Measurements from ENCODE around the gene PADI4. TPM values are rescaled to one million over a fixed set of nuclear protein-coding genes. Genes with fewer than 3 reads are reported as not detected.

The PADI4 gene, protein sequence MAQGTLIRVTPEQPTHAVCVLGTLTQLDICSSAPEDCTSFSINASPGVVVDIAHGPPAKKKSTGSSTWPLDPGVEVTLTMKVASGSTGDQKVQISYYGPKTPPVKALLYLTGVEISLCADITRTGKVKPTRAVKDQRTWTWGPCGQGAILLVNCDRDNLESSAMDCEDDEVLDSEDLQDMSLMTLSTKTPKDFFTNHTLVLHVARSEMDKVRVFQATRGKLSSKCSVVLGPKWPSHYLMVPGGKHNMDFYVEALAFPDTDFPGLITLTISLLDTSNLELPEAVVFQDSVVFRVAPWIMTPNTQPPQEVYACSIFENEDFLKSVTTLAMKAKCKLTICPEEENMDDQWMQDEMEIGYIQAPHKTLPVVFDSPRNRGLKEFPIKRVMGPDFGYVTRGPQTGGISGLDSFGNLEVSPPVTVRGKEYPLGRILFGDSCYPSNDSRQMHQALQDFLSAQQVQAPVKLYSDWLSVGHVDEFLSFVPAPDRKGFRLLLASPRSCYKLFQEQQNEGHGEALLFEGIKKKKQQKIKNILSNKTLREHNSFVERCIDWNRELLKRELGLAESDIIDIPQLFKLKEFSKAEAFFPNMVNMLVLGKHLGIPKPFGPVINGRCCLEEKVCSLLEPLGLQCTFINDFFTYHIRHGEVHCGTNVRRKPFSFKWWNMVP
- total RNA-seq: under 1 TPM; 0.12 to 0.24 TPM

DNA sequence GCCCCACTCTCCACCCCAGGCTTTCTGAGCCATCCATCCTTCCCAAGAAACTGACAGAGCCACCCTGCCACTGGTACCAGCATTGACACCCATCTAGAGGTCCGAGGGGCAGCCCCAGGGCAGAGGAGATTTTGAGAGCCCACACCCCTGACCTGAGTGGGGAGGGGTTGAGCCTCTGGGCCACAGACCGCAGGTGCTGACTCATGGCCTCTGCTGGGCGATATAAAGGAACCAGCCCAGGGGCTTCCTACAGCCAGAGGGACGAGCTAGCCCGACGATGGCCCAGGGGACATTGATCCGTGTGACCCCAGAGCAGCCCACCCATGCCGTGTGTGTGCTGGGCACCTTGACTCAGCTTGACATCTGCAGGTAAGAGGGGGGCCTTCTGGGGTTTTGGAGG, at the start of gene PADI4:
TSS of gene PADI4 (plus strand) at position 252 of the 400 bp plus-strand sequence. CDS start at position 278, 26 bp downstream.
- peaks cover 21% of the 10 kb centered on the region for H3K27me3 Mint-ChIP-seq
- H3K4me1 Mint-ChIP-seq (ENCODE audit: low read depth): peaks cover 4% of the 10 kb centered on the region
- H3K27ac Mint-ChIP-seq: no peak within 1 kb of the TSS
- H3K36me3 Mint-ChIP-seq: no peaks in the 10 kb centered on the region
- H3K4me3 Mint-ChIP-seq: no peak within 1 kb of the TSS
- ChIA-PET CTCF (no interaction called here), POLR2A (no interaction called here)
- intact Hi-C loops (cut with micrococcal nuclease): no loop called here
- H3K9me3 Mint-ChIP-seq: peaks cover under 1% of the 10 kb centered on the region
- DNase-seq: no peak

DNA sequence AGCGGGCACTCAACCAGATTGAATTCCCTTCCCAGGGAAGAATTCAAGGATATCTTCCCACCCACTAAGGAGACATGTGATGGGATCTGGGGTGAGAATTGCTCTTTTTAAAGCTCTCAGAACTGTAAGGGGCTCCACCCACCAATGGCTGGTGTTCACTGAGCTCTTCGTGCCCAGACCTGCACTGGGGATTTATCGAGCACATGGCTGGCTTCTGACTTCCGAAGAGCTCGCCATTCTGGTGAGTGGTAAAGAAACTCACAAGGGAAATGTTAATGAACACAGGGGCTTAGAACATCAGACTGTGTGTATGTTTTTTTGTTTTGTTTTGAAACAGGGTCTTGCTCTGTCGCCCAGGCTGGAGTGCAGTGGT, 49.3 kb upstream of the PADI4 start:
- Mint-ChIP-seq H3K4me1 (ENCODE audit: low read depth) (no peaks in the 10 kb centered on the region), H3K4me3 (no peak overlapping the region)

DNA sequence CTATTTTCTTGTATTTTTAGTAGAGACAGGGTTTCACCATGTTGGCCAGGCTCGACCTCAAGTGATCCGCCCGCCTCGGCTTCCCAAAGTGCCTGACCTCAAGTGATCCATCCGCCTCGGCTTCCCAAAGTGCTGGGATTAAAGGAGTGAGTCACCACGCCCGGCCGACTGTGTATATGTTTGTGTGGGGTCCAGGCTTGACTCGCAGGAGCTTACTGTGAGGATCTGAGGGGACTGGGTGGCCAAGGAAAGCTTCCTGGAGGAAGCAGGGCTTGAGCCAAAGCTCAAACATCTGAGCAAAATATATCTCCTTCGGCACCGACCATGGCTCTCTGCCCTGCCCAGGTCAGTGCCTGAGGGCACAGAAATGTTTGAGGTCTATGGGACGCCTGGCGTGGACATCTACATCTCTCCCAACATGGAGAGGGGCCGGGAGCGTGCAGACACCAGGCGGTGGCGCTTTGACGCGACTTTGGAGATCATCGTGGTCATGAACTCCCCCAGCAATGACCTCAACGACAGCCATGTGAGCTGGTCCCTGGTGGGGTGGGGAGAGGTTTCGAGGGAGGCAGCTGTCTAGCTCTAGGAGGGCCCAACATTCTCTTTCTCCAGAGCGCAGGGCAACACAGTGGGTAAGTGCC, 48.6 kb upstream of the PADI4 start:
- intact Hi-C loops (cut with micrococcal nuclease): no loop called here
- POLR2A ChIA-PET: no interaction called here

More for the DNA sequence above, 49.3 kb upstream of the PADI4 start:
- DNase-seq: no peak
- POLR2A ChIA-PET: no interaction called here
- CTCF ChIA-PET: interaction anchor here (1.0 kb wide), 1 partner anchor 14 kb away, joined by 4 read pairs; no protein-coding TSS in a partner anchor
- H3K9me3 Mint-ChIP-seq: no peaks in the 10 kb centered on the region
- H3K27ac Mint-ChIP-seq: no peak overlapping the region
- intact Hi-C loops (cut with micrococcal nuclease): no loop called here
- H3K27me3 Mint-ChIP-seq: peaks cover 6% of the 10 kb centered on the region
- H3K36me3 Mint-ChIP-seq: no peaks in the 10 kb centered on the region

DNA sequence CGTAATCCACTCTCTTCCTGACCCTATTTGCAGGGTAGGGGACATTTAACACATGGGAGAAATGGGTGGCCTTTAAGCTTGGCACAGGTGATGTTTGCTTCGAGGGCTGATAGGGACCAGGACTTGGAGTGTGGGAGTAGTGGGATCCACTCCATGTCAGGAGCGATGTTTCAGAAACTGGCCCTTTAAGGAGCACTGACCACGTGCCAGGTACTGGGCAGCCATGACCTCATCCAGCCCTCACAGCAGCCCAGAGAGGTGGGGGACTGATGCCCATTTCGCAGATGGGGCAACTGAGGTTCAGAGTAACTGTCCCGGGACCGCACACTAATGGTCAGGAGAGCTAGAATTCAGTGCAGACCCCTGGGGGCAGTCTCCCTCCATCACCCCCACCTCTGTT, 47.7 kb upstream of the PADI4 start:
- DNase-seq: no peak
- POLR2A ChIA-PET: no interaction called here
- H3K27me3 Mint-ChIP-seq: peaks cover 6% of the 10 kb centered on the region
- H3K36me3 Mint-ChIP-seq: no peaks in the 10 kb centered on the region
- H3K9me3 Mint-ChIP-seq: no peaks in the 10 kb centered on the region
- intact Hi-C loops (cut with micrococcal nuclease): no loop called here
- H3K4me3 Mint-ChIP-seq: no peak overlapping the region
- no peak overlapping the region for H3K27ac Mint-ChIP-seq
- H3K4me1 Mint-ChIP-seq (ENCODE audit: low read depth): no peaks in the 10 kb centered on the region
- CTCF ChIA-PET: interaction anchor here (0.6 kb wide), 1 partner anchor 1970 kb away, joined by 3 read pairs; no protein-coding TSS in a partner anchor

More for the DNA sequence above, 48.6 kb upstream of the PADI4 start:
- no peak for DNase-seq
- Mint-ChIP-seq H3K36me3 (no peaks in the 10 kb centered on the region), H3K27me3 (peaks cover 6% of the 10 kb centered on the region), H3K9me3 (no peaks in the 10 kb centered on the region), H3K4me1 (ENCODE audit: low read depth) (no peaks in the 10 kb centered on the region), H3K27ac (no peak overlapping the region), H3K4me3 (no peak overlapping the region)
- CTCF ChIA-PET: interaction anchor here (0.6 to 1.0 kb wide), 2 partner anchors 13 to 1969 kb away, joined by 3 to 4 read pairs; no protein-coding TSS in a partner anchor

DNA sequence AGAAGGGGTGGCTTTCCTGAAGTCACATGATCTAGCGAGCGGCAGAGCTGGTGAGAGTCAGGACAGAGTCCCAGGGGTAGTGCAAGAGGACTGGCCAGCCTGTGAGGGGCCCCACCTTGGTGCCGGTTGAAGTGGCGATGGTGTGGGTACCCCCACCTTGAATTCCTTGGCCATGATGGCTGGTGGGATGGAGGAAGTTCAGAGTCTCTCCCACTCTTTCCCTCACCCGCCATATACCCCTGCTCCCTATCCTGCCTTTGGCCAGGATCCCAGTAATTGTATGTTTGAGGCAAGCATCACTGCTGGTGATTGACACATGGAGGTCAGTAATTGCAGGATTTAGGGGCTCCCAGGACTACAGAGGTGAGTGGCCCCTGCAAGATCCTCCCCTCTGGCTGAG, 47.3 kb upstream of the PADI4 start:
- ChIA-PET POLR2A (no interaction called here), CTCF (no interaction called here)
- Mint-ChIP-seq H3K4me3 (no peak overlapping the region), H3K27ac (no peak overlapping the region), H3K9me3 (no peaks in the 10 kb centered on the region), H3K27me3 (peaks cover 3% of the 10 kb centered on the region), H3K36me3 (no peaks in the 10 kb centered on the region), H3K4me1 (ENCODE audit: low read depth) (no peaks in the 10 kb centered on the region)
- intact Hi-C loops (cut with micrococcal nuclease): no loop called here
- no peak for DNase-seq

DNA sequence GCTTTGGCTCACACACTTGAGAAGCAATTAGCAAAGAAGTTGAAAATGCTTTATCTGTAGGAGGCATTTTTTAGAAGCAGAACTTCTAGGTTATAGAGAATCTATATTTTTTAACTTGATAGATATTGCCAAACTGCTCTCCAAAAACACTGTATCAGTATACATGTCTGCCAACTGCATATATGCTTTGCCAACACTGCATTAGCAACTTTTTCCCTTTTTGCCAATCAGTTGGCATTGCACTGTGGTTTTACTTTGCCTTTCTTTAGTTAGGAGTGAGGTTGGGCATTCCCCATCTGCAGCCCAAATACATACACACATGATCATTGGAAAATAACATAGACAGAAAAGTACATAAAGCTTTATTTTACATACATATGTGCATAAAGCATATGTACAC, 44.1 kb upstream of the PADI4 start:
- ChIA-PET POLR2A (no interaction called here), CTCF (no interaction called here)
- intact Hi-C loops (cut with micrococcal nuclease): no loop called here
- H3K4me3 Mint-ChIP-seq: no peak overlapping the region
- DNase-seq: no peak
- no peak overlapping the region for H3K27ac Mint-ChIP-seq
- no peaks in the 10 kb centered on the region for H3K4me1 Mint-ChIP-seq (ENCODE audit: low read depth)
- no peaks in the 10 kb centered on the region for H3K9me3 Mint-ChIP-seq
- no peaks in the 10 kb centered on the region for H3K27me3 Mint-ChIP-seq
- no peaks in the 10 kb centered on the region for H3K36me3 Mint-ChIP-seq

DNA sequence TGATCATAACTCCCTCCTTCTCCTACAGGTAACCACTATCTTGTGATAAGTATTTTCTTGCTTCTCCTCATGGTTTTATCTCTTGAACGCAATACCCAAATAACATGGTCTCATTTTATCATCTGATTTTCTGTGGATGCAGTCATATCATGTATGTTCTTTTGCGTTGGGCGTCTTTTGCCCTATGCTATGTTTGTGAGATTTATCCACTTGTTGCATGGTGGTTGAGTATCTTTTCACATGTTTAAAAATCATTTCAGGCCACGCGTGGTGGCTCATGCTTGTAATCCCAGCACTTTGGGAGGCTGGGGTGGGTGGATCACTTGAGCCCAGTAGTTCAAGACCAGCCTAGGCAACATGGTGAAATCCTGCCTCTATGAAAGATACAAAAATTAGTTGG, 43.5 kb upstream of the PADI4 start:
- Mint-ChIP-seq H3K4me3 (no peak overlapping the region), H3K27me3 (no peaks in the 10 kb centered on the region), H3K9me3 (no peaks in the 10 kb centered on the region), H3K4me1 (ENCODE audit: low read depth) (no peaks in the 10 kb centered on the region), H3K27ac (no peak overlapping the region), H3K36me3 (no peaks in the 10 kb centered on the region)
- intact Hi-C loops (cut with micrococcal nuclease): no loop called here
- DNase-seq: no peak
- POLR2A ChIA-PET: no interaction called here
- CTCF ChIA-PET: no interaction called here

DNA sequence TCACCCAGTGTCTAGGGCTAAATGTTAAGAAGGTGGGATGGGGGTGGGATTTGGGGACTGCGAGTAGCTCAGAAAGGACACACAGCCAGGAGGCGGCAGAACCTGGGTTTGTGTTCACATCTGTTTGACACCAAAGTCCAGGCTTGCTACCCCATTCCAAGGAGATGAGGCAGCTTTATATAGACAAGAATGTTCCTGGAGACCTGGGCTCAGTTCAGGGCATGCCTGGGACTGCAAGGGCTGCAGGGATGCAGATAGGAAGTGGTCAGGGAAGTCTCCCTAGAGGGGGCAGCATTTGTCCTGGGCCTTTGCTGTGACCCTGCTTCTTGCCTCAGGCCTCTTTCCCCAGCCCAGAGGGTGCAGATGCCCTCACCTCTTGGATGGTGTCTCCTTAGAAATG, 42.8 kb upstream of the PADI4 start:
- no peaks in the 10 kb centered on the region for H3K9me3 Mint-ChIP-seq
- DNase-seq: no peak
- no peaks in the 10 kb centered on the region for H3K36me3 Mint-ChIP-seq
- CTCF ChIA-PET: no interaction called here
- POLR2A ChIA-PET: no interaction called here
- no peaks in the 10 kb centered on the region for H3K4me1 Mint-ChIP-seq (ENCODE audit: low read depth)
- H3K27me3 Mint-ChIP-seq: no peaks in the 10 kb centered on the region
- H3K27ac Mint-ChIP-seq: no peak overlapping the region
- no peak overlapping the region for H3K4me3 Mint-ChIP-seq
- intact Hi-C loops (cut with micrococcal nuclease): no loop called here

DNA sequence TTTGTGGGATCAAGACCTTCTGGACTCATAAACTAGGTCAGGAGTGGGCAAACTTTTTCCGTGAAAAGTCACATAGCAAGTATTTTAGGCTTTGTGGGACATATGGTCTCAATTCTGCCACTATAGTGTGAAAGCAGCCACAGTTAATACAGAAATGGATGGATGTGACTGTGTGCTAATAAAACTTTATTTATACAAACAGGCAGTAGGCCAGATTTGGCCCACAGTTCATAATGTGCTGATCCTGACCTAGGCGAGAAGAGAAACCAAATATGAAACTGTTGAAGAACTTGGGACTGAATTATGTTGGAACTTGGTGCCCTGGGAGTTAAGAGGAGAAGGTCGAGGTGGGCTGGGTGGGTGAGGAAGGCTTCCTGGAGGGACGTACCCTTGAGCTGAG, 42.0 kb upstream of the PADI4 start:
- Mint-ChIP-seq H3K4me1 (ENCODE audit: low read depth) (no peaks in the 10 kb centered on the region), H3K27me3 (no peaks in the 10 kb centered on the region), H3K4me3 (no peak overlapping the region), H3K36me3 (no peaks in the 10 kb centered on the region), H3K27ac (no peak overlapping the region), H3K9me3 (no peaks in the 10 kb centered on the region)
- ChIA-PET POLR2A (no interaction called here), CTCF (no interaction called here)
- intact Hi-C loops (cut with micrococcal nuclease): no loop called here
- DNase-seq: no peak

DNA sequence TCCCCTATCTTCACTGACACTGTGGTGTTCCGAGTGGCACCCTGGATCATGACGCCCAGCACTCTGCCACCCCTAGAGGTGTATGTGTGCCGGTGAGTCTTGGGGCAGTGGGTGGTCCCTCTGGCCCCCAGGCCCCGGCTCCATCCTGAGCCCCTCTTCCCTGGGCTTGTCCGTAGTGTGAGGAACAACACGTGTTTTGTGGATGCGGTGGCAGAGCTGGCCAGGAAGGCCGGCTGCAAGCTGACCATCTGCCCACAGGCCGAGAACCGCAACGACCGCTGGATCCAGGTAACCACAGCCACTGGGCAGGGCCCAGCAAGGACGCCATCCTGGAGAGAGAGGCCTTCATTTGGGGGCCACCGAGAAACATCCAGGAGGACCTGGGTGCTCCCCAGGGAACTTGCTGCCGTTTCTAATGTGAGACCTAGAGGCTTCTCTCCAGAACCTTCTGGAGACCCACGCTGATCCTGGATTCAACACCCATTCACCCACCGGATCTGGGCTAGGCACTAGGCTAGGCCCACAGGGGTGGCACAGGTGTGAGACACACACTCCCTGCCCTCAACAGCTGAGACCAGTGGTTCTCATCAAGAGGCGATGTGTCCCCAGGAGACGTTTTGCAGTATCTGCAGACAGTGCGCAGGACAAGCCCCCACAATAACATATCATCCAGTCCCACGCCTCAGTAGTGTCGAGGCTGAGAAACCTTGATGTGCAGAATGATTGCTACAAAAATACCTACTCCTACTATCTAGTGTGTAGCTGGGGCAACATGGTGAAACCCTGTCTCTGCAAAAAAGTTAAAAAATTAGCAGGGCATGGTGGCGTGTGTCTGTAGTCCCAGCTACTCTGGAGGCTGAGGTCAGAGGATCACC, 36.9 kb upstream of the PADI4 start:
- Mint-ChIP-seq H3K9me3 (no peaks in the 10 kb centered on the region), H3K4me1 (ENCODE audit: low read depth) (no peaks in the 10 kb centered on the region), H3K4me3 (no peak overlapping the region), H3K27ac (no peak overlapping the region), H3K27me3 (peaks cover 13% of the 10 kb centered on the region), H3K36me3 (no peaks in the 10 kb centered on the region)
- intact Hi-C loops (cut with micrococcal nuclease): no loop called here
- POLR2A ChIA-PET: interaction anchor here (0.6 kb wide), 1 partner anchor 1489 kb away, joined by 5 read pairs; no protein-coding TSS in a partner anchor
- CTCF ChIA-PET: no interaction called here
- DNase-seq: no peak

DNA sequence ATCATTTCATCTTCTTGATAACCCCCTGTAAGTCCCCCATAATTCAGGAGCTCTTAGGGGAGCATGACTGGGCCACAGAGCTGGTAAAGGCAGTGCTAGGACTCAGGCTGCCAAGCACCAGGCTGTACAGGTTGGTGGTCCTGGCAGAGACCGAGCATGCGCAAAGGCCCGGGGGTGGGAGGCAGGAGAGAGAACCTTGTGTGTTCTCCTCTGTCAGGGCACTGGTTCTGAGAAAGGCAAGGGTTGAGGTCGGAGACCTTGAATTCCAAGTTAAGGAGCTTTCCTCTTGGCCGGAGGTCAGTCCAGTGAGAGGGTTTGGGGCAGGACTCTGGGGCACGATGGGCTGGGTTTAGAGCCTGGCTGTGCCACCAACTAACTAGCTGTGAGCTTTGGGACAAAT, 35.9 kb upstream of the PADI4 start:
- Mint-ChIP-seq H3K27me3 (peaks cover 13% of the 10 kb centered on the region), H3K4me3 (no peak overlapping the region), H3K36me3 (no peaks in the 10 kb centered on the region), H3K4me1 (ENCODE audit: low read depth) (no peaks in the 10 kb centered on the region), H3K27ac (no peak overlapping the region), H3K9me3 (no peaks in the 10 kb centered on the region)
- DNase-seq: no peak
- intact Hi-C loops (cut with micrococcal nuclease): no loop called here
- ChIA-PET CTCF (interaction anchor here (0.8 kb wide), 1 partner anchor 13 kb away, joined by 4 read pairs; no protein-coding TSS in a partner anchor), POLR2A (interaction anchor here (0.6 kb wide), 1 partner anchor 1490 kb away, joined by 5 read pairs; no protein-coding TSS in a partner anchor)

DNA sequence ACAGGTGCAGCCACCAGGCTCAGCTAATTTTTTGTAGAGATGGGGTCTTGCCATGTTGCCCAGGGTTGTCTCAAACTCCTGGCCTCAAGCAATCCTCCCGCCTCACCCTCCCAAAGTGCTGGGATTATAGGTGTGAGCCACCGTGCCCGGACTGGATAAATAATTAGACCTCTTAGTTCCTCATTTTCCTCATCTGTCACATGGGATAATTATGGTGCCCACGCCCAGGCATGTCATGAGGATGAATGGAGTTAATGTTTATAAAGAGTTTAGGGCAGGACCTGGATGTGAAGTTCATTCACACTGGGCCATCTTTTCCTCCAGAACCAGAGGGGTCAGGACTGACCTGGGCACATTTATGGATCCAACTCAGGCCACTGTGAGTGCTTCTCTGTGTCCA, 35.4 kb upstream of the PADI4 start:
- Mint-ChIP-seq H3K4me3 (no peak overlapping the region), H3K9me3 (no peaks in the 10 kb centered on the region), H3K27me3 (peaks cover 15% of the 10 kb centered on the region), H3K27ac (no peak overlapping the region), H3K4me1 (ENCODE audit: low read depth) (no peaks in the 10 kb centered on the region), H3K36me3 (no peaks in the 10 kb centered on the region)
- CTCF ChIA-PET: interaction anchor here (0.8 kb wide), 1 partner anchor 13 kb away, joined by 4 read pairs; no protein-coding TSS in a partner anchor
- POLR2A ChIA-PET: no interaction called here
- DNase-seq: no peak
- intact Hi-C loops (cut with micrococcal nuclease): no loop called here

Measured in activated CD4-positive, alpha-beta memory T cell treated with anti-CD3 and anti-CD28 coated beads for 36 hours (primary cell).